ENCODE measurements around the gene CCDC183.
"Not testable (repeated sequence)": the region's sequence is repeated elsewhere in the genome, so short reads cannot be mapped to it uniquely, and the experiment has no call there.

CCDC183 gene

GRCh38 chr9:136796775-136797347, 723 bp downstream of the CCDC183 start:
- not testable (repeated sequence) for H3K23ac ChIP-seq (ENCODE audit: low read length); H3K4me1 ChIP-seq (ENCODE audit: control insufficient read depth, low read depth, low read length); H3K4me2 ChIP-seq (ENCODE audit: low read length); H3K4ac ChIP-seq (ENCODE audit: low read depth, low read length); H3K27me3 ChIP-seq (ENCODE audit: insufficient read depth, low read length, poor library complexity); H3K18ac ChIP-seq (ENCODE audit: low read length); H2BK15ac ChIP-seq (replicated peaks; ENCODE audit: low read depth); H3K79me2 ChIP-seq (ENCODE audit: control insufficient read depth, insufficient read depth, low read length); H4K5ac ChIP-seq (ENCODE audit: low read length); H2AK5ac ChIP-seq (ENCODE audit: low read length); H3K79me1 ChIP-seq (ENCODE audit: low read length); H3K36me3 ChIP-seq (ENCODE audit: control insufficient read depth, insufficient read depth, low read length); H2BK120ac ChIP-seq (ENCODE audit: low read depth, low read length); H3K4me3 ChIP-seq (ENCODE audit: low read length); H2BK5ac ChIP-seq (ENCODE audit: low read length); H4K8ac ChIP-seq (ENCODE audit: low read depth, low read length); H3K9ac ChIP-seq (ENCODE audit: low read length)
- DNase-seq, result peak; percentile 89
- no CpG with 5 or more reads among the region's 10 CpGs for WGBS (ENCODE audit: extremely low coverage, insufficient coverage, low lambda C conversion rate)
- Histone ChIP-seq H3K56ac (ENCODE audit: low read length) (peak overlapping the region; percentile 64), H3K27ac (ENCODE audit: low read depth, low read length) (peak overlapping the region; percentile 43)

GRCh38 chr9:136798708-136799078, 2.6 kb downstream of the CCDC183 start:
- no peak overlapping the region for H2BK15ac ChIP-seq (replicated peaks; ENCODE audit: low read depth)
- H3K79me1 ChIP-seq (ENCODE audit: low read length), result no peaks in the 10 kb centered on the region
- no peaks in the 10 kb centered on the region for H3K36me3 ChIP-seq (ENCODE audit: control insufficient read depth, insufficient read depth, low read length)
- H3K23ac ChIP-seq (ENCODE audit: low read length), result no peak overlapping the region
- H3K27me3 ChIP-seq (ENCODE audit: insufficient read depth, low read length, poor library complexity), result no peaks in the 10 kb centered on the region
- H4K5ac ChIP-seq (ENCODE audit: low read length), result no peak overlapping the region
- H2BK120ac ChIP-seq (ENCODE audit: low read depth, low read length), result no peak overlapping the region
- no peak overlapping the region for H2BK5ac ChIP-seq (ENCODE audit: low read length)
- peaks cover 8% of the 10 kb centered on the region for H3K4me1 ChIP-seq (ENCODE audit: control insufficient read depth, low read depth, low read length)
- H2AK5ac ChIP-seq (ENCODE audit: low read length), result no peak overlapping the region
- no peak overlapping the region for H3K9ac ChIP-seq (ENCODE audit: low read length)
- no peak overlapping the region for H3K18ac ChIP-seq (ENCODE audit: low read length)
- no CpG with 5 or more reads among the region's 6 CpGs for WGBS (ENCODE audit: extremely low coverage, insufficient coverage, low lambda C conversion rate)
- DNase-seq, result no peak
- H3K27ac ChIP-seq (ENCODE audit: low read depth, low read length), result no peak overlapping the region
- no peak overlapping the region for H3K56ac ChIP-seq (ENCODE audit: low read length)
- H3K4ac ChIP-seq (ENCODE audit: low read depth, low read length), result no peak overlapping the region
- no peak overlapping the region for H3K4me3 ChIP-seq (ENCODE audit: low read length)
- no peak overlapping the region for H3K4me2 ChIP-seq (ENCODE audit: low read length)
- no peak overlapping the region for H4K8ac ChIP-seq (ENCODE audit: low read depth, low read length)
- H3K79me2 ChIP-seq (ENCODE audit: control insufficient read depth, insufficient read depth, low read length), result no peaks in the 10 kb centered on the region

- Histone ChIP-seq H4K5ac (ENCODE audit: low read length) (no peak overlapping the region), H3K79me1 (ENCODE audit: low read length) (no peaks in the 10 kb centered on the region), H2AK5ac (ENCODE audit: low read length) (no peak overlapping the region), H3K4me1 (ENCODE audit: control insufficient read depth, low read depth, low read length) (peaks cover 8% of the 10 kb centered on the region), H3K9ac (ENCODE audit: low read length) (no peak overlapping the region), H3K56ac (ENCODE audit: low read length) (no peak overlapping the region), H3K18ac (ENCODE audit: low read length) (no peak overlapping the region), H3K27ac (ENCODE audit: low read depth, low read length) (no peak overlapping the region), H3K4ac (ENCODE audit: low read depth, low read length) (no peak overlapping the region), H3K4me2 (ENCODE audit: low read length) (no peak overlapping the region), H2BK120ac (ENCODE audit: low read depth, low read length) (no peak overlapping the region), H2BK5ac (ENCODE audit: low read length) (no peak overlapping the region), H2BK15ac (replicated peaks; ENCODE audit: low read depth) (no peak overlapping the region), H3K23ac (ENCODE audit: low read length) (no peak overlapping the region), H3K36me3 (ENCODE audit: control insufficient read depth, insufficient read depth, low read length) (no peaks in the 10 kb centered on the region), H4K8ac (ENCODE audit: low read depth, low read length) (no peak overlapping the region), H3K79me2 (ENCODE audit: control insufficient read depth, insufficient read depth, low read length) (no peaks in the 10 kb centered on the region), H3K4me3 (ENCODE audit: low read length) (no peak overlapping the region), H3K27me3 (ENCODE audit: insufficient read depth, low read length, poor library complexity) (no peaks in the 10 kb centered on the region)
- WGBS (ENCODE audit: extremely low coverage, insufficient coverage, low lambda C conversion rate), result no CpG with 5 or more reads among the region's 35 CpGs
- no peak for DNase-seq
Observed at GRCh38 chr9:136799079-136799853, 3.1 kb downstream of the CCDC183 start.

- no peak overlapping the region for H2AK5ac ChIP-seq (ENCODE audit: low read length)
- no peak overlapping the region for H3K18ac ChIP-seq (ENCODE audit: low read length)
- peak overlapping the region; percentile 57 for H3K9ac ChIP-seq (ENCODE audit: low read length)
- H3K4ac ChIP-seq (ENCODE audit: low read depth, low read length), result no peak overlapping the region
- no peak overlapping the region for H3K27ac ChIP-seq (ENCODE audit: low read depth, low read length)
- peak overlapping the region; percentile 77 for H3K56ac ChIP-seq (ENCODE audit: low read length)
- H3K4me2 ChIP-seq (ENCODE audit: low read length), result peak overlapping the region; percentile 87
- no peak overlapping the region for H2BK120ac ChIP-seq (ENCODE audit: low read depth, low read length)
- no peak overlapping the region for H4K5ac ChIP-seq (ENCODE audit: low read length)
- H3K27me3 ChIP-seq (ENCODE audit: insufficient read depth, low read length, poor library complexity), result no peaks in the 10 kb centered on the region
- no peaks in the 10 kb centered on the region for H3K79me2 ChIP-seq (ENCODE audit: control insufficient read depth, insufficient read depth, low read length)
- peak; percentile 92 for DNase-seq
- no peak overlapping the region for H2BK15ac ChIP-seq (replicated peaks; ENCODE audit: low read depth)
- peak overlapping the region; percentile 32 for H3K4me3 ChIP-seq (ENCODE audit: low read length)
- no CpG with 5 or more reads among the region's 63 CpGs for WGBS (ENCODE audit: extremely low coverage, insufficient coverage, low lambda C conversion rate)
- H2BK5ac ChIP-seq (ENCODE audit: low read length), result no peak overlapping the region
- no peak overlapping the region for H3K23ac ChIP-seq (ENCODE audit: low read length)
- no peaks in the 10 kb centered on the region for H3K36me3 ChIP-seq (ENCODE audit: control insufficient read depth, insufficient read depth, low read length)
- H3K4me1 ChIP-seq (ENCODE audit: control insufficient read depth, low read depth, low read length), result peaks cover 8% of the 10 kb centered on the region
- no peaks in the 10 kb centered on the region for H3K79me1 ChIP-seq (ENCODE audit: low read length)
- H4K8ac ChIP-seq (ENCODE audit: low read depth, low read length), result no peak overlapping the region
Observed at GRCh38 chr9:136799854-136800657, 3.9 kb downstream of the CCDC183 start.

- Histone ChIP-seq H3K36me3 (ENCODE audit: control insufficient read depth, insufficient read depth, low read length) (no peaks in the 10 kb centered on the region), H3K27me3 (ENCODE audit: insufficient read depth, low read length, poor library complexity) (no peaks in the 10 kb centered on the region), H3K4ac (ENCODE audit: low read depth, low read length) (no peak overlapping the region), H3K27ac (ENCODE audit: low read depth, low read length) (no peak overlapping the region), H2BK120ac (ENCODE audit: low read depth, low read length) (no peak overlapping the region), H3K4me2 (ENCODE audit: low read length) (no peak overlapping the region), H3K4me1 (ENCODE audit: control insufficient read depth, low read depth, low read length) (peaks cover 1% of the 10 kb centered on the region), H4K8ac (ENCODE audit: low read depth, low read length) (no peak overlapping the region), H3K79me1 (ENCODE audit: low read length) (no peaks in the 10 kb centered on the region), H3K56ac (ENCODE audit: low read length) (no peak overlapping the region), H3K18ac (ENCODE audit: low read length) (no peak overlapping the region), H3K4me3 (ENCODE audit: low read length) (no peak overlapping the region), H4K5ac (ENCODE audit: low read length) (no peak overlapping the region), H2BK5ac (ENCODE audit: low read length) (no peak overlapping the region), H3K23ac (ENCODE audit: low read length) (no peak overlapping the region), H3K9ac (ENCODE audit: low read length) (no peak overlapping the region), H3K79me2 (ENCODE audit: control insufficient read depth, insufficient read depth, low read length) (no peaks in the 10 kb centered on the region), H2AK5ac (ENCODE audit: low read length) (no peak overlapping the region), H2BK15ac (replicated peaks; ENCODE audit: low read depth) (no peak overlapping the region)
- DNase-seq, result no peak
- WGBS (ENCODE audit: extremely low coverage, insufficient coverage, low lambda C conversion rate), result no CpG with 5 or more reads among the region's 6 CpGs
Observed at GRCh38 chr9:136802321-136802720, 6.2 kb downstream of the CCDC183 start.
